HFFc6 (cell line): ENCODE data around the gene CCDC24. TPM values are rescaled to one million over a fixed set of nuclear protein-coding genes. Genes with fewer than 3 reads are reported as not detected.
A peak's percentile ranks its signal among the peaks of the same experiment; 100 is the strongest.

Experiments used
- DNase-seq: peaks from one replicate; pipeline ENCODE4 v3.0.0-alpha.2; 2018
- H3K27ac Mint-ChIP-seq: 2 replicates; pipeline ENCODE4 v1.8.0; 2020; ENCODE audit warnings: mild to moderate bottlenecking, mixed read lengths
- H3K27me3 Mint-ChIP-seq: 2 replicates; pipeline ENCODE4 v1.8.0; 2021; ENCODE audit warnings: mild to moderate bottlenecking, moderate library complexity, mixed read lengths; ENCODE audit not compliant: insufficient read depth
- H3K36me3 Mint-ChIP-seq: 2 replicates; pipeline ENCODE4 v1.8.0; 2021; ENCODE audit warnings: low read depth, mixed read lengths
- H3K4me1 Mint-ChIP-seq: 2 replicates; pipeline ENCODE4 v1.8.0; 2020; ENCODE audit warnings: low read depth, mixed read lengths
- H3K4me3 Mint-ChIP-seq: 2 replicates; pipeline ENCODE4 v1.8.0; 2020; ENCODE audit warnings: mild to moderate bottlenecking, moderate library complexity, mixed read lengths
- H3K9me3 Mint-ChIP-seq: 2 replicates; pipeline ENCODE4 v1.8.0; 2020; ENCODE audit warnings: mild to moderate bottlenecking, mixed read lengths
- total RNA-seq, 6 experiments: library from RNA; stranded (reverse); fragmentation: NEBNext Ultra II Directional; extraction: Animal tissue kit (Norgen Biotek cat#: 25700); gene quantifications; 2 replicates in 1 of 6; 3 replicates in 5 of 6; pipeline ENCODE4 v1.2.3, GENCODE V29; 2021
- TF ChIP-seq, protein P1 (sequence below): fragments of 200-600 bp; sonication (generic); IDR thresholded peaks from 2 replicates; pipeline ENCODE4 v1.5.0; 2021; ENCODE audit warnings: antibody characterized with exemption, mild to moderate bottlenecking

CCDC24 gene
- total RNA-seq, 6 experiments from 2014 or later, result 5.6 to 7.7 (median 6.5) TPM

DNA sequence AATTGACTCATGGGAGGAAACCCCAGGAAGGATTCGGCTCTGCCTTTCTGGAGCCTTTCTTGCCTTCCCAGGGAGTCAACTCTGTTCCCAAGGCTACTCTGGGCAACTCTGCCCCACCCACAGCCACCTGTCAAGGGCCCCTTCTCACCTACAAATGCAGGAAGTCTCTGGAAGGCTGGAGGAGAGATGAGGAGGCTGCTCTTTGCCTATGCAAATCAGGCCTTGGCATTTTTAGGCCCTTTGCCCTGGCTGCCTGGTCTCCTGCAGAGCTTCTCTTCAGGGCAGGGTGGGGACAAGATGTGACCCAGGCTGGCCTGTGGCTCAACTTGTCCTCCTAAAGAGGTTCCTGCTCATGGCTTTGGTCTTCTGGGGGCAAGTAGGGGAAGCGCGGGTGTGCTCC is 34.4 kb downstream of the CCDC24 start:
- TF ChIP-seq, protein P1, sequence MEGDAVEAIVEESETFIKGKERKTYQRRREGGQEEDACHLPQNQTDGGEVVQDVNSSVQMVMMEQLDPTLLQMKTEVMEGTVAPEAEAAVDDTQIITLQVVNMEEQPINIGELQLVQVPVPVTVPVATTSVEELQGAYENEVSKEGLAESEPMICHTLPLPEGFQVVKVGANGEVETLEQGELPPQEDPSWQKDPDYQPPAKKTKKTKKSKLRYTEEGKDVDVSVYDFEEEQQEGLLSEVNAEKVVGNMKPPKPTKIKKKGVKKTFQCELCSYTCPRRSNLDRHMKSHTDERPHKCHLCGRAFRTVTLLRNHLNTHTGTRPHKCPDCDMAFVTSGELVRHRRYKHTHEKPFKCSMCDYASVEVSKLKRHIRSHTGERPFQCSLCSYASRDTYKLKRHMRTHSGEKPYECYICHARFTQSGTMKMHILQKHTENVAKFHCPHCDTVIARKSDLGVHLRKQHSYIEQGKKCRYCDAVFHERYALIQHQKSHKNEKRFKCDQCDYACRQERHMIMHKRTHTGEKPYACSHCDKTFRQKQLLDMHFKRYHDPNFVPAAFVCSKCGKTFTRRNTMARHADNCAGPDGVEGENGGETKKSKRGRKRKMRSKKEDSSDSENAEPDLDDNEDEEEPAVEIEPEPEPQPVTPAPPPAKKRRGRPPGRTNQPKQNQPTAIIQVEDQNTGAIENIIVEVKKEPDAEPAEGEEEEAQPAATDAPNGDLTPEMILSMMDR, result no peak
- H3K36me3 Mint-ChIP-seq, result no peaks in the 10 kb centered on the region; the same call in 1 of the 2 replicates
- H3K4me3 Mint-ChIP-seq, result no peak overlapping the region
- no peak for DNase-seq
- peaks cover 5% of the 10 kb centered on the region for H3K27me3 Mint-ChIP-seq
- no peak overlapping the region for H3K27ac Mint-ChIP-seq
- peaks cover 35% of the 10 kb centered on the region for H3K4me1 Mint-ChIP-seq
- no peaks in the 10 kb centered on the region for H3K9me3 Mint-ChIP-seq

DNA sequence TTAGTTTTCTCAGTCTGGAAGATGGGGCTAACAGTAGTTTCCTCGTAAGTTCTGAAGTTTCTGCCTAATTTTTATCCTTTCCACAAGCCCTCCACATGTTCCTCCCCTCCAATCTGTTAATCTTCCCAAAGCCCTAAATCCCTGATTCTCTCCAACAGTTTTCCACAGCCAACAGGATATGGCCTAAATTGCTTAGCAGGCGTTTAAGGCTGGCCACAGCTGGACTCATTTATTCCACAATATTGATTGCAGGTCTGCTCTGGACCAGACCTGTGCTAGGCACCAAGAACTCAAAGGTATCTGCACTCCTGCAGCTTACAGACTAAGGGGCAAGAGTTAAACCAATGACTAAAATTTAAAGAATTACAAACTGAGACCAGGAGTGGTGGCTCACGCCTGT is 35.9 kb downstream of the CCDC24 start:
- Mint-ChIP-seq H3K27me3 (peaks cover 3% of the 10 kb centered on the region), H3K4me1 (peaks cover 44% of the 10 kb centered on the region), H3K4me3 (no peak overlapping the region), H3K9me3 (no peaks in the 10 kb centered on the region), H3K36me3 (no peaks in the 10 kb centered on the region; the same call in 1 of the 2 replicates), H3K27ac (no peak overlapping the region)
- TF ChIP-seq, protein P1, result no peak
- DNase-seq, result no peak

DNA sequence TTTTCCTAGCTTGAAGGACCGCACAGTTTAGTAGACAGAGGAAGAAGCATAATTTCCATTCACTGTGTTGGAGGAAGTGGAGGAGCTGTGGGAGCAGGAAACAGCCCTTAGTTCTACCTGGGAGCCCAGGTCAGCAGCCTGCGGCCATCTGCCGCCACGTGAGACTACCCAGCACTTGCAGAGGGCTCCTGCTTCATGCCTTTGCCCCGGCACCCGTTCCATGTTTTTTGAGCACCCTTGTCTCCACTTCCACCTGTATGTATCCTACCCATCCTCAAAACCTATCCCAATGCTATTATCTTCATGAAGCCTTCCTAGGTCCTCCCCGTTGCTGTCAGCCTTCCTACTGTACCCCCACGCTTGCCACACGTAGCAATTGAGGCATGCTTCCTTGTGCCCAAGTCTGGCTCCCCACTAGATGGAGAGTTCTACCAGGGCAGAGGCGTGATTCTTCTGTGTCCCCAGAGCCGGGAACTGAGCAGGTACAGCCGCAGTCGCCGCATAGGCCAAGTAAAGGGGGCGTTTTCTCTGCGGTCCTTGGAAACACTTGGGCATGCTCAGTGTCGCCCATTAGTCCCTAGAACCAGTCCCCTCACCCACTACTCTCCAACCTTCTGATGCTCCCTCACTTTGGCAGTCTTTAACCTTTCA is 38.0 kb downstream of the CCDC24 start:
- DNase-seq, result no peak
- Mint-ChIP-seq H3K4me1 (peaks cover 41% of the 10 kb centered on the region), H3K36me3 (no peaks in the 10 kb centered on the region; the same call in 1 of the 2 replicates), H3K27me3 (peaks cover 3% of the 10 kb centered on the region), H3K9me3 (no peaks in the 10 kb centered on the region), H3K4me3 (peak overlapping the region; percentile 98), H3K27ac (peak overlapping the region; percentile 94)
- TF ChIP-seq, protein P1, result no peak

DNA sequence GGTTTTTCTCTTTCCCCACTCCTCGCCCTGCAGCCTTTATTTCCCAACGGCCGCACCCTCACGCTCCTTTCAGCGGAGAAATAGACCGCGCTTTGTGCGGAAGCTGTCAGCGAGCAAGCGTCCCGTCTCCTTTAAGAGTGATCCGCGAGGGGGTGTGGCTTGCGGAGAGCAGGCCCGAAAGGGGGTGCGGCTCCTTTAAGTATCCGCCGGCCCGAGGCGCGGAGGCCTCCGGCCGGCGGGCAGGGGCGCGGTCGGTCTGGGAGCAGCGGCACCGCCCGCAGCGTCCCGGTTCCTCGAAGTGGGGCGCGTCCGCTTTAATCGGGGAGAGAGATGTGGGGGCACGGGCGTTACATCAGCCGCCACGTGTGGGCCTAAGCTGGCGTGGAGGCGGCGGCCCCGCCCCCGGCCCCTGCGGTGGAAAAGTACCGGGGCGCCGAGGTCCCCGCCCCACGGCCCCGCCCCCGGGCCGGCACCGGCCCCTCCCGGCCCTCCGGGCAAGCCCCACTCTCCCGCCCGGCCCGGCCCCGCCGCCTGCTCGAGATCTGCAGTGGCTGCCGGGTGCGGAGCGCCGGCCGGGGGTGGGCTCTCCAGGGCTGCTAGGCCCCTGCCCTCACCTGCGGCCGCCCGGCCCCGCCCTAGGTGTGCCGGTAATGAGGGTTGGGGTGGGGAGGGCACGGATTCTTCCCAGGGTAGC is 38.7 kb downstream of the CCDC24 start:
- Mint-ChIP-seq H3K4me3 (peak overlapping the region; percentile 98), H3K9me3 (no peaks in the 10 kb centered on the region), H3K27ac (peak overlapping the region; percentile 94), H3K4me1 (peaks cover 34% of the 10 kb centered on the region), H3K27me3 (peaks cover 3% of the 10 kb centered on the region), H3K36me3 (no peaks in the 10 kb centered on the region; the same call in 1 of the 2 replicates)
- TF ChIP-seq, protein P1, result no peak
- DNase-seq, result peak; percentile 78

DNA sequence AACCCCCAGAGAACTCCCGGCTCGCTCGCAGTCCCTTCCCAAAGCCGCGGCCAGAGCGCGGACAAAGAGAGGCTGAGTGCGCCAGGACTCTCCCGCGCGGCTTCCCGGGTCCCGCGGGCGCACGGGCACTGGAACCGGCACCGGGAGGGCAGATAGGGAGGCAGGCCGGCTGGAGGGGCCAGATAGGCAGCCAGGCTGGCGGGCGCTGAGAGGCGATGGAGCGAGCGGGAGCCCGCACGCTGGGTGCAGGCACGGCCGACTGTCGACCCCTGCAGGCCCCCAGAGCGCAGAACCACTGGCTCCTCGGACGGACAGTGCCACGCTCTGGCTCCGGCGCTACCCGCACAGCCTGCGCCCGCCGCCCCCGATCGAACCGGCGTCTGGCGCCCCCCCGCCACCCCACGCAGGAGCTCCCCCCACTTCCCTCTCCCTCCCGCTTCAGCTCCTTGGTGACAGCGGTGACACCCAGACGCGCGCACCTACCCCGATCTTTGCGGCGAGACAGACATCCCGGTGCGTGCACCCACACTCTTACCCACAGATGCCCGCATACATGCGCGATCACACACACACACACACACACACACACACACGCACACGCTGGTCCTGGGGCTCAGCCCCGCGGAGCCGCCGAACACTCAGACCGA is 39.3 kb downstream of the CCDC24 start:
- peaks cover 4% of the 10 kb centered on the region for H3K27me3 Mint-ChIP-seq
- H3K4me1 Mint-ChIP-seq, result peaks cover 37% of the 10 kb centered on the region
- no peaks in the 10 kb centered on the region for H3K9me3 Mint-ChIP-seq
- peak overlapping the region; percentile 86 for H3K4me3 Mint-ChIP-seq
- DNase-seq, result no peak
- TF ChIP-seq, protein P1, result peak; percentile 53
- H3K27ac Mint-ChIP-seq, result peak overlapping the region; percentile 48
- no peaks in the 10 kb centered on the region; the same call in 1 of the 2 replicates for H3K36me3 Mint-ChIP-seq
